HepG2 (cell line): ENCODE data around the gene ADM5. TPM values are rescaled to one million over a fixed set of nuclear protein-coding genes. Genes with fewer than 3 reads are reported as not detected.
A peak's percentile ranks its signal among the peaks of the same experiment; 100 is the strongest.

Experiments
- ELF3 ChIP-seq: IDR thresholded peaks from 2 replicates; pipeline ENCODE4 v1.6.1; 2016; ENCODE audit warnings: missing genetic modification reagents, missing compliant biosample characterization
- GATAD1 ChIP-seq: IDR thresholded peaks from 2 replicates; pipeline ENCODE4 v1.6.1; 2016; ENCODE audit warnings: missing genetic modification reagents, missing compliant biosample characterization
- HHEX ChIP-seq: IDR thresholded peaks from 2 replicates; pipeline ENCODE4 v1.6.1; 2016; ENCODE audit warnings: control low read depth
- HNRNPL ChIP-seq: fragments of 200-400 bp; formaldehyde crosslinking; IDR thresholded peaks from 2 replicates; pipeline ENCODE4 v1.6.1; 2017; ENCODE audit warnings: mild to moderate bottlenecking, low read depth, low read length
- HOXA5 ChIP-seq: sonication (generic); formaldehyde crosslinking; IDR thresholded peaks from 2 replicates; pipeline ENCODE4 v1.4.0; 2020; ENCODE audit warnings: missing genetic modification reagents
- ISL2 ChIP-seq: sonication (generic); formaldehyde crosslinking; IDR thresholded peaks from 2 replicates; pipeline ENCODE4 v1.5.0; 2020; ENCODE audit warnings: missing genetic modification reagents
- MIXL1 ChIP-seq: IDR thresholded peaks from 2 replicates; pipeline ENCODE4 v1.6.1; 2016
- MXD4 ChIP-seq: IDR thresholded peaks from 2 replicates; pipeline ENCODE4 v1.6.1; 2016; ENCODE audit warnings: mild to moderate bottlenecking, missing biosample characterization, missing genetic modification reagents
- NBN ChIP-seq: fragments of 450-650 bp; conservative IDR thresholded peaks from 2 replicates; pipeline ENCODE4 v1.6.1; 2017
- PAF1 ChIP-seq: IDR thresholded peaks from 2 replicates; pipeline ENCODE4 v1.6.1; 2016; ENCODE audit warnings: missing genetic modification reagents, missing compliant biosample characterization
- POLR2G ChIP-seq: fragments of 200-400 bp; formaldehyde crosslinking; IDR thresholded peaks from 2 replicates; pipeline ENCODE4 v1.6.1; 2018; ENCODE audit warnings: mild to moderate bottlenecking, low read depth, low read length, moderate library complexity
- SAP130 ChIP-seq: IDR thresholded peaks from 2 replicates; pipeline ENCODE4 v1.6.1; 2016; ENCODE audit warnings: low read depth
- SCMH1 ChIP-seq: sonication (generic); formaldehyde crosslinking; IDR thresholded peaks from 2 replicates; pipeline ENCODE4 v1.9.0; 2021; ENCODE audit warnings: missing genetic modification reagents, mild to moderate bottlenecking, borderline replicate concordance
- SMAD9 ChIP-seq: sonication (generic); formaldehyde crosslinking; IDR thresholded peaks from 2 replicates; pipeline ENCODE4 v1.5.1; 2020; ENCODE audit warnings: mild to moderate bottlenecking, missing genetic modification reagents
- TEAD3 ChIP-seq: optimal IDR thresholded peaks from 2 replicates; pipeline ENCODE3; 2016; ENCODE audit warnings: borderline replicate concordance
- ZNF816 ChIP-seq: sonication (generic); formaldehyde crosslinking; IDR thresholded peaks from 2 replicates; pipeline ENCODE4 v1.8.0; 2022; ENCODE audit warnings: missing genetic modification reagents, mild to moderate bottlenecking, borderline replicate concordance
- ZNF850 ChIP-seq: sonication (generic); formaldehyde crosslinking; conservative IDR thresholded peaks from 2 replicates; pipeline ENCODE4 v1.9.0; 2021; ENCODE audit warnings: mild to moderate bottlenecking, missing genetic modification reagents
- ZSCAN30 ChIP-seq: sonication (generic); formaldehyde crosslinking; IDR thresholded peaks from 2 replicates; pipeline ENCODE4 v1.5.0; 2020; ENCODE audit warnings: mild to moderate bottlenecking, missing genetic modification reagents
- polyA plus RNA-seq, 8 experiments: library from polyadenylated mRNA; depleted of rRNA in 3 of 8; stranded (reverse) in 7 of 8; unstranded in 1 of 8; fragments of >200 nt; fragmentation: Illumina TruSeq in 4 of 8; extraction: Trizol in 4 of 8; gene quantifications; 2 replicates each; pipeline versions ENCODE4 v1.2.1 to v1.2.3, GENCODE V29; 2011 to 2016; ENCODE audit warnings: low read depth in 4 of 8, missing spikeins in 1 of 8, mixed read lengths in 1 of 8; ENCODE audit not compliant: insufficient read depth in 1 of 8
- total RNA-seq, 5 experiments: library from RNA; depleted of rRNA; stranded (reverse); fragments of >200 nt; fragmentation: Illumina TruSeq; extraction: Trizol; gene quantifications; 2 replicates each; pipeline ENCODE4 v1.2.3, GENCODE V29; 2016; ENCODE audit warnings: low read depth in 1 of 5
- TF ChIP-seq, protein P1 (sequence below): sonication (generic); formaldehyde crosslinking; IDR thresholded peaks from 2 replicates; pipeline ENCODE4; 2020; ENCODE audit warnings: missing genetic modification reagents, mild to moderate bottlenecking, borderline replicate concordance
- TF ChIP-seq, protein P2 (sequence below): sonication (generic); formaldehyde crosslinking; IDR thresholded peaks from 2 replicates; pipeline ENCODE4 v1.4.0; 2020; ENCODE audit warnings: mild to moderate bottlenecking, missing genetic modification reagents
- TF ChIP-seq, protein P3 (sequence below): IDR thresholded peaks from 2 replicates; pipeline ENCODE4 v1.6.1; 2016; ENCODE audit warnings: low read depth, control low read depth

The ADM5 gene
- total and polyA plus RNA-seq, 2 of the 13 experiments (the other 11 are each of a cell fraction or from before 2014, with no cell fraction given), result 2.7 to 4.1 TPM

DNA sequence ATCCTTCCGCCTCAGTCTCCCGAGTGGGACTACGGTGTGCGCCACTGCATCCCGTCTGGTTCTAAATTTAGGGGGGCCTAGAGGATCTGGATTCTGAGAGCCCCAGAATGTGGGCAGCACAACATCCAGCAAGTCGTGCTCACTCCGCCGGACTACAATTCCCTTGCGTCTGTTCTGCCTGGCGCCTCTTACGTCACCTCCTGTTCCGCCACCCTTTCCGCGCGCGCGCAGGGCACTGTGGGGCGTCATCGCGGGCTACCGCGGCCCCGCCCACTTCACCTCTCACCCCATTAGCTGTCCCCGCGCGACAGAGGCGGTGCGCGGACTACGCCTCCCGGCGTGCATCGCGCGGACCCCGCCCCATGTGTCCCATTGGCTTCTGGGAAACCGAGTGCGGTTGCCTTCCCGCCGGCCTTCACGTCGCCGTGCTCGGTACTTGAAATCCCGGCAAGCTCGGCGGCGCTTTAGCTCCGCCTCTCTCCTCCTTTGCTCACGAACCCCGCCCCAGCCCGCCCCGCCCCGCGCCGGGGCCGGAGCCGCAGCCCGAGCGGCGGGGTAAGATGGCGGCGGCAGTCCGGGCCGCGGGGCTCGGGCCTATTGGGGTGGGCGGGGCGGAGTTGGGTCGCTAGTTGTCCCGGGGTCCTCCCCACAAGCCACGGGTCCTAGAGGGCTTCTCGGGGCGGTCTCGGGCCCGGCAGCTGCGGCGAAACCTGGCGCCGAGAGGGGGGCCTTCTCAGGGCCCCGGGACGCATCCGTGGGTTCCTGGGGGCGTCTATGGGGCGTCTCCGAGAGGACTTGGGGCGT lies 47.5 kb upstream of the ADM5 start, which contains the start of gene SCAF1 (continued):
- TF ChIP-seq ZNF816 (0 out of 2 replicates have a peak, but pooled peaks have one; percentile 63), SCMH1 (CRISPR knock-in tag) (no peak), ZNF850 (CRISPR knock-in tag) (peak; percentile 64; the same call in 1 of the 2 replicates), ELF3 (peak; percentile 68; the same call in 1 of the 2 replicates), GATAD1 (CRISPR knock-in tag) (peak; percentile 87), HNRNPL (no peak), MXD4 (CRISPR knock-in tag) (no peak), HHEX (CRISPR knock-in tag) (0 out of 2 replicates have a peak, but pooled peaks have one; percentile 40), NBN (no peak), ZSCAN30 (CRISPR knock-in tag) (no peak), HOXA5 (CRISPR knock-in tag) (peak; percentile 65), MIXL1 (CRISPR knock-in tag) (peak; percentile 81), TEAD3 (peak; percentile 73), POLR2G (peak; percentile 84), SAP130 (CRISPR knock-in tag) (peak; percentile 87), SMAD9 (no peak), ISL2 (CRISPR knock-in tag) (peak; percentile 74), PAF1 (no peak)
- TF ChIP-seq, protein P1, sequence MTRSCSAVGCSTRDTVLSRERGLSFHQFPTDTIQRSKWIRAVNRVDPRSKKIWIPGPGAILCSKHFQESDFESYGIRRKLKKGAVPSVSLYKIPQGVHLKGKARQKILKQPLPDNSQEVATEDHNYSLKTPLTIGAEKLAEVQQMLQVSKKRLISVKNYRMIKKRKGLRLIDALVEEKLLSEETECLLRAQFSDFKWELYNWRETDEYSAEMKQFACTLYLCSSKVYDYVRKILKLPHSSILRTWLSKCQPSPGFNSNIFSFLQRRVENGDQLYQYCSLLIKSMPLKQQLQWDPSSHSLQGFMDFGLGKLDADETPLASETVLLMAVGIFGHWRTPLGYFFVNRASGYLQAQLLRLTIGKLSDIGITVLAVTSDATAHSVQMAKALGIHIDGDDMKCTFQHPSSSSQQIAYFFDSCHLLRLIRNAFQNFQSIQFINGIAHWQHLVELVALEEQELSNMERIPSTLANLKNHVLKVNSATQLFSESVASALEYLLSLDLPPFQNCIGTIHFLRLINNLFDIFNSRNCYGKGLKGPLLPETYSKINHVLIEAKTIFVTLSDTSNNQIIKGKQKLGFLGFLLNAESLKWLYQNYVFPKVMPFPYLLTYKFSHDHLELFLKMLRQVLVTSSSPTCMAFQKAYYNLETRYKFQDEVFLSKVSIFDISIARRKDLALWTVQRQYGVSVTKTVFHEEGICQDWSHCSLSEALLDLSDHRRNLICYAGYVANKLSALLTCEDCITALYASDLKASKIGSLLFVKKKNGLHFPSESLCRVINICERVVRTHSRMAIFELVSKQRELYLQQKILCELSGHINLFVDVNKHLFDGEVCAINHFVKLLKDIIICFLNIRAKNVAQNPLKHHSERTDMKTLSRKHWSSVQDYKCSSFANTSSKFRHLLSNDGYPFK (CRISPR knock-in tag), result peak; percentile 58; the same call in 1 of the 2 replicates
- TF ChIP-seq, protein P2, sequence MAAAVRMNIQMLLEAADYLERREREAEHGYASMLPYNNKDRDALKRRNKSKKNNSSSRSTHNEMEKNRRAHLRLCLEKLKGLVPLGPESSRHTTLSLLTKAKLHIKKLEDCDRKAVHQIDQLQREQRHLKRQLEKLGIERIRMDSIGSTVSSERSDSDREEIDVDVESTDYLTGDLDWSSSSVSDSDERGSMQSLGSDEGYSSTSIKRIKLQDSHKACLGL (CRISPR knock-in tag), result peak; percentile 57
- TF ChIP-seq, protein P3, sequence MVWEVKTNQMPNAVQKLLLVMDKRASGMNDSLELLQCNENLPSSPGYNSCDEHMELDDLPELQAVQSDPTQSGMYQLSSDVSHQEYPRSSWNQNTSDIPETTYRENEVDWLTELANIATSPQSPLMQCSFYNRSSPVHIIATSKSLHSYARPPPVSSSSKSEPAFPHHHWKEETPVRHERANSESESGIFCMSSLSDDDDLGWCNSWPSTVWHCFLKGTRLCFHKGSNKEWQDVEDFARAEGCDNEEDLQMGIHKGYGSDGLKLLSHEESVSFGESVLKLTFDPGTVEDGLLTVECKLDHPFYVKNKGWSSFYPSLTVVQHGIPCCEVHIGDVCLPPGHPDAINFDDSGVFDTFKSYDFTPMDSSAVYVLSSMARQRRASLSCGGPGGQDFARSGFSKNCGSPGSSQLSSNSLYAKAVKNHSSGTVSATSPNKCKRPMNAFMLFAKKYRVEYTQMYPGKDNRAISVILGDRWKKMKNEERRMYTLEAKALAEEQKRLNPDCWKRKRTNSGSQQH, result 0 out of 2 replicates have a peak, but pooled peaks have one; percentile 73
